NCI-H748 (cell line): ENCODE data around the gene FXYD3.
"Not testable (repeated sequence)": the region's sequence is repeated elsewhere in the genome, so short reads cannot be mapped to it uniquely, and the experiment has no call there.

Experiments used
- DNase-seq: peaks from one replicate; lab custom pipeline; 2025; ENCODE audit not compliant: unreplicated experiment; lab: John Stamatoyannopoulos, UW

Gene FXYD3

GRCh38 chr19:35123573-35123972 is 8.0 kb downstream of the FXYD3 start:
- no peak for DNase-seq

GRCh38 chr19:35124098-35125060 is 8.8 kb downstream of the FXYD3 start:
- DNase-seq = peak; percentile 93

GRCh38 chr19:35125270-35125717 is 9.7 kb downstream of the FXYD3 start:
- no peak for DNase-seq

- DNase-seq = no peak
Observed at GRCh38 chr19:35125749-35126623, 10.4 kb downstream of the FXYD3 start.

GRCh38 chr19:35126624-35126959 is 11.0 kb downstream of the FXYD3 start:
- DNase-seq = no peak

- no peak for DNase-seq
Observed at GRCh38 chr19:35127871-35128270, 12.2 kb downstream of the FXYD3 start.

GRCh38 chr19:35128398-35129057 is 12.9 kb downstream of the FXYD3 start:
- no peak for DNase-seq

GRCh38 chr19:35129724-35130274 is 14.2 kb downstream of the FXYD3 start:
- not testable (repeated sequence) for DNase-seq

GRCh38 chr19:35130761-35131720 is 15.4 kb downstream of the FXYD3 start:
- DNase-seq = no peak

GRCh38 chr19:35132254-35132653 is 16.6 kb downstream of the FXYD3 start:
- DNase-seq = no peak

GRCh38 chr19:35133826-35134225 is 18.2 kb downstream of the FXYD3 start:
- no peak for DNase-seq

- no peak for DNase-seq
Observed at GRCh38 chr19:35134601-35135242, 19.1 kb downstream of the FXYD3 start, which contains the start of gene LGI4. Gene LGI4, minus strand, starts transcription at chr19:35135059. Its CDS starts 379 bp downstream, at chr19:35134680.

- DNase-seq = peak; percentile 63
Observed at GRCh38 chr19:35135389-35135909, 19.8 kb downstream of the FXYD3 start.

GRCh38 chr19:35136231-35136630 is 20.6 kb downstream of the FXYD3 start:
- no peak for DNase-seq

- no peak for DNase-seq
Observed at GRCh38 chr19:35136977-35137702, 21.5 kb downstream of the FXYD3 start.

- DNase-seq = no peak
Observed at GRCh38 chr19:35138305-35138892, 22.8 kb downstream of the FXYD3 start, which contains the start of gene FXYD1. Gene FXYD1, plus strand, starts transcription at chr19:35138824. Its CDS starts 1,256 bp downstream, at chr19:35140080.

- DNase-seq = no peak
Observed at GRCh38 chr19:35140207-35140961, 24.8 kb downstream of the FXYD3 start.
